ENCODE results near the gene SINHCAF.

DNA sequence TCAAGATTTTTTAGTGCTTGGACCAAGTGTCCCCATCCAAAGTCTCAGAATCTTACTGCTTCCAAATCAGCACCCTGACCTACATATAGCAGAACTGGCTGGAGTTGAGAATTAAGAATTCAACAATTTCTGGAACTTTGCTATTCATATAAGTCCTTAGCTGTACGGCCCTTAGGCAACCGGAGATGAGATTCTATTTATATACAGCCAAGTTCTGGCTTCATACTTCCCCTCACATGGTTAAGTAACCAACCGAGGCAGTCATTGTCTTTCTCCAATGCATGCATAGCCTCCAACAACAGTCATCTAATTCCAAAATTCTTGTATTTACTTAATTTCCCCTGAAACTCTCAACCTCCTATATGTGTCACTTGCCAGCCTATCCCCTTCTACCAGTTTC lies 76.6 kb downstream of the SINHCAF start:
- TF ChIP-seq POLR2AphosphoS5 (IDR thresholded peaks at IDR 0.05; ENCODE audit: low read depth, low read length) (no peak), POLR2A (IDR thresholded peaks at IDR 0.05; ENCODE audit: low read depth, low read length) (no peak), TAF1 (IDR thresholded peaks at IDR 0.05; ENCODE audit: borderline replicate concordance, low read depth, low read length) (no peak)

Measured in GM12892 (cell line).